H1 (cell line): ENCODE results near the gene H2BK1. TPM values are rescaled to one million over a fixed set of nuclear protein-coding genes. Genes with fewer than 3 reads are reported as not detected.

Source experiments
- CHD2 ChIP-seq: IDR thresholded peaks from 2 replicates; pipeline ENCODE4 v1.6.1; 2012; ENCODE audit warnings: low read length, improper control_type of control experiment
- EP300 ChIP-seq, 2 experiments: IDR thresholded peaks; 1 replicate in 1 of 2; 2 replicates in 1 of 2; pipeline ENCODE4 v1.6.1; 2011 to 2012; ENCODE audit warnings: low read depth in 2 of 2, low read length in 2 of 2, mild to moderate bottlenecking in 2 of 2, borderline replicate concordance in 1 of 2, inconsistent platforms in 1 of 2, moderate library complexity in 1 of 2
- FOSL1 ChIP-seq: IDR thresholded peaks from 2 replicates; pipeline ENCODE4 v1.6.1; 2011; ENCODE audit warnings: mild to moderate bottlenecking, low read depth, low read length, moderate library complexity; ENCODE audit not compliant: insufficient read depth
- GTF2F1 ChIP-seq: IDR thresholded peaks from 2 replicates; pipeline ENCODE4 v1.6.1; 2012; ENCODE audit warnings: low read depth, low read length, improper control_type of control experiment, borderline replicate concordance
- HDAC6 ChIP-seq: IDR thresholded peaks from one replicate; pipeline ENCODE4 v1.7.1; 2012; ENCODE audit warnings: low read depth, mild to moderate bottlenecking, inconsistent platforms, low read length, moderate library complexity
- KDM4A ChIP-seq: IDR thresholded peaks from one replicate; pipeline ENCODE4 v1.7.1; 2012; ENCODE audit warnings: low read depth, mild to moderate bottlenecking, moderate library complexity, low read length, inconsistent platforms; ENCODE audit not compliant: severe bottlenecking
- POU5F1 ChIP-seq: IDR thresholded peaks from 2 replicates; pipeline ENCODE4 v1.6.1; 2011; ENCODE audit warnings: low read depth, mild to moderate bottlenecking, low read length, moderate library complexity
- SP1 ChIP-seq: IDR thresholded peaks from 2 replicates; pipeline ENCODE4 v1.6.1; 2011; ENCODE audit warnings: low read depth, low read length
- SP4 ChIP-seq: IDR thresholded peaks from 2 replicates; pipeline ENCODE4 v1.6.1; 2012; ENCODE audit warnings: low read length, inconsistent platforms
- SUZ12 ChIP-seq: fragments of 200-600 bp; sonication (generic); IDR thresholded peaks from 2 replicates; pipeline ENCODE4 v1.6.1; 2012; ENCODE audit warnings: mild to moderate bottlenecking, inconsistent platforms, low read length, moderate library complexity, mixed read lengths
- ZNF274 ChIP-seq: IDR thresholded peaks from 2 replicates; pipeline ENCODE4 v1.7.0; 2012; ENCODE audit warnings: low read length, borderline replicate concordance; ENCODE audit errors: extremely low read depth
- polyA plus RNA-seq, 7 experiments: library from polyadenylated mRNA; depleted of rRNA in 3 of 7; stranded (reverse) in 5 of 7; unstranded in 2 of 7; fragments of >200 nt in 5 of 7; fragments of 200-250 nt in 2 of 7; gene quantifications; 1 replicate in 5 of 7; 2 replicates in 1 of 7; 4 replicates in 1 of 7; pipeline versions ENCODE4 v1.2.1 to v1.2.3, GENCODE V29; 2011 to 2013; ENCODE audit warnings: missing spikeins in 2 of 7, mixed read lengths in 2 of 7
- total RNA-seq: library from RNA; stranded (reverse); fragmentation: NEBNext Ultra II Directional; extraction: Animal tissue kit (Norgen Biotek cat#: 25700); gene quantifications from 2 replicates; pipeline ENCODE4 v1.2.1, GENCODE V29; 2021
- TF ChIP-seq, protein P1 (sequence below): fragments of 300-600 bp; sonication (generic); IDR thresholded peaks from 2 replicates; pipeline ENCODE4 v1.7.1; 2012; ENCODE audit warnings: low read length, moderate library complexity, mild to moderate bottlenecking, inconsistent platforms; ENCODE audit not compliant: insufficient replicate concordance

Gene H2BK1
- total and polyA plus RNA-seq, 2 of the 8 experiments (the other 6 are each of a cell fraction or from before 2014, with no cell fraction given): not detected

DNA sequence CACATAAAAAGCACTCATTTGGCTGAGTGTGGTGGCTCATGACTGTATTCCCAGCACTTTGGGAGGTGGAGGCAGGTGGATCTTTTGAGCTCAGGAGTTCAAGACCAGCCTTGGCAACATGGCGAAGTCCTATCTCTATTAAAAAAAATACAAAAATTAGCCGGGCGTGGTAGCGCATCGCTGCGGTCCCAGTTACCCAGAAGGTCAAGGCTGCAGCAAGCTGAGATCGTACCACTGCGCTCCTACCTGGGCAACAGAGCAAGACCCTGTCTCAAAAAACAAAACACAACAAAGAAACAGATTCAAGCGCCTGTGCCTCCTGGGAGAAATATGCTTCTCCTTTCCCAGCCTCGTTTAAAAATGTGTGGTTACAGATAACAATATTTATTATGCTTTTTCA, 19.0 kb upstream of the H2BK1 start (continued):
- TF ChIP-seq, protein P1, sequence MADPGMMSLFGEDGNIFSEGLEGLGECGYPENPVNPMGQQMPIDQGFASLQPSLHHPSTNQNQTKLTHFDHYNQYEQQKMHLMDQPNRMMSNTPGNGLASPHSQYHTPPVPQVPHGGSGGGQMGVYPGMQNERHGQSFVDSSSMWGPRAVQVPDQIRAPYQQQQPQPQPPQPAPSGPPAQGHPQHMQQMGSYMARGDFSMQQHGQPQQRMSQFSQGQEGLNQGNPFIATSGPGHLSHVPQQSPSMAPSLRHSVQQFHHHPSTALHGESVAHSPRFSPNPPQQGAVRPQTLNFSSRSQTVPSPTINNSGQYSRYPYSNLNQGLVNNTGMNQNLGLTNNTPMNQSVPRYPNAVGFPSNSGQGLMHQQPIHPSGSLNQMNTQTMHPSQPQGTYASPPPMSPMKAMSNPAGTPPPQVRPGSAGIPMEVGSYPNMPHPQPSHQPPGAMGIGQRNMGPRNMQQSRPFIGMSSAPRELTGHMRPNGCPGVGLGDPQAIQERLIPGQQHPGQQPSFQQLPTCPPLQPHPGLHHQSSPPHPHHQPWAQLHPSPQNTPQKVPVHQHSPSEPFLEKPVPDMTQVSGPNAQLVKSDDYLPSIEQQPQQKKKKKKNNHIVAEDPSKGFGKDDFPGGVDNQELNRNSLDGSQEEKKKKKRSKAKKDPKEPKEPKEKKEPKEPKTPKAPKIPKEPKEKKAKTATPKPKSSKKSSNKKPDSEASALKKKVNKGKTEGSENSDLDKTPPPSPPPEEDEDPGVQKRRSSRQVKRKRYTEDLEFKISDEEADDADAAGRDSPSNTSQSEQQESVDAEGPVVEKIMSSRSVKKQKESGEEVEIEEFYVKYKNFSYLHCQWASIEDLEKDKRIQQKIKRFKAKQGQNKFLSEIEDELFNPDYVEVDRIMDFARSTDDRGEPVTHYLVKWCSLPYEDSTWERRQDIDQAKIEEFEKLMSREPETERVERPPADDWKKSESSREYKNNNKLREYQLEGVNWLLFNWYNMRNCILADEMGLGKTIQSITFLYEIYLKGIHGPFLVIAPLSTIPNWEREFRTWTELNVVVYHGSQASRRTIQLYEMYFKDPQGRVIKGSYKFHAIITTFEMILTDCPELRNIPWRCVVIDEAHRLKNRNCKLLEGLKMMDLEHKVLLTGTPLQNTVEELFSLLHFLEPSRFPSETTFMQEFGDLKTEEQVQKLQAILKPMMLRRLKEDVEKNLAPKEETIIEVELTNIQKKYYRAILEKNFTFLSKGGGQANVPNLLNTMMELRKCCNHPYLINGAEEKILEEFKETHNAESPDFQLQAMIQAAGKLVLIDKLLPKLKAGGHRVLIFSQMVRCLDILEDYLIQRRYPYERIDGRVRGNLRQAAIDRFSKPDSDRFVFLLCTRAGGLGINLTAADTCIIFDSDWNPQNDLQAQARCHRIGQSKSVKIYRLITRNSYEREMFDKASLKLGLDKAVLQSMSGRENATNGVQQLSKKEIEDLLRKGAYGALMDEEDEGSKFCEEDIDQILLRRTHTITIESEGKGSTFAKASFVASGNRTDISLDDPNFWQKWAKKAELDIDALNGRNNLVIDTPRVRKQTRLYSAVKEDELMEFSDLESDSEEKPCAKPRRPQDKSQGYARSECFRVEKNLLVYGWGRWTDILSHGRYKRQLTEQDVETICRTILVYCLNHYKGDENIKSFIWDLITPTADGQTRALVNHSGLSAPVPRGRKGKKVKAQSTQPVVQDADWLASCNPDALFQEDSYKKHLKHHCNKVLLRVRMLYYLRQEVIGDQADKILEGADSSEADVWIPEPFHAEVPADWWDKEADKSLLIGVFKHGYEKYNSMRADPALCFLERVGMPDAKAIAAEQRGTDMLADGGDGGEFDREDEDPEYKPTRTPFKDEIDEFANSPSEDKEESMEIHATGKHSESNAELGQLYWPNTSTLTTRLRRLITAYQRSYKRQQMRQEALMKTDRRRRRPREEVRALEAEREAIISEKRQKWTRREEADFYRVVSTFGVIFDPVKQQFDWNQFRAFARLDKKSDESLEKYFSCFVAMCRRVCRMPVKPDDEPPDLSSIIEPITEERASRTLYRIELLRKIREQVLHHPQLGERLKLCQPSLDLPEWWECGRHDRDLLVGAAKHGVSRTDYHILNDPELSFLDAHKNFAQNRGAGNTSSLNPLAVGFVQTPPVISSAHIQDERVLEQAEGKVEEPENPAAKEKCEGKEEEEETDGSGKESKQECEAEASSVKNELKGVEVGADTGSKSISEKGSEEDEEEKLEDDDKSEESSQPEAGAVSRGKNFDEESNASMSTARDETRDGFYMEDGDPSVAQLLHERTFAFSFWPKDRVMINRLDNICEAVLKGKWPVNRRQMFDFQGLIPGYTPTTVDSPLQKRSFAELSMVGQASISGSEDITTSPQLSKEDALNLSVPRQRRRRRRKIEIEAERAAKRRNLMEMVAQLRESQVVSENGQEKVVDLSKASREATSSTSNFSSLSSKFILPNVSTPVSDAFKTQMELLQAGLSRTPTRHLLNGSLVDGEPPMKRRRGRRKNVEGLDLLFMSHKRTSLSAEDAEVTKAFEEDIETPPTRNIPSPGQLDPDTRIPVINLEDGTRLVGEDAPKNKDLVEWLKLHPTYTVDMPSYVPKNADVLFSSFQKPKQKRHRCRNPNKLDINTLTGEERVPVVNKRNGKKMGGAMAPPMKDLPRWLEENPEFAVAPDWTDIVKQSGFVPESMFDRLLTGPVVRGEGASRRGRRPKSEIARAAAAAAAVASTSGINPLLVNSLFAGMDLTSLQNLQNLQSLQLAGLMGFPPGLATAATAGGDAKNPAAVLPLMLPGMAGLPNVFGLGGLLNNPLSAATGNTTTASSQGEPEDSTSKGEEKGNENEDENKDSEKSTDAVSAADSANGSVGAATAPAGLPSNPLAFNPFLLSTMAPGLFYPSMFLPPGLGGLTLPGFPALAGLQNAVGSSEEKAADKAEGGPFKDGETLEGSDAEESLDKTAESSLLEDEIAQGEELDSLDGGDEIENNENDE: no peak
- TF ChIP-seq KDM4A (no peak), SUZ12 (no peak), POU5F1 (no peak), SP4 (no peak), GTF2F1 (no peak), ZNF274 (no peak), SP1 (no peak), HDAC6 (no peak), CHD2 (no peak), FOSL1 (no peak), EP300 (IDR thresholded peaks at IDR 0.05; ENCODE audit: borderline replicate concordance in 1 of 2, low read depth in 2 of 2, low read length in 2 of 2) (no peak)
